RWPE2 (cell line): ENCODE measurements around the gene SH2D1B.
A peak's percentile ranks its signal among the peaks of the same experiment; 100 is the strongest.

Source experiments
- ATAC-seq: fragments of 200-7000 bp; cut with Tn5 transposase; 3 replicates; pipeline ENCODE4 v1.9.1; 2021; ENCODE audit warnings: low read depth
- DNase-seq: peaks from one replicate; pipeline ENCODE4 v3.0.0-alpha.2; 2020; ENCODE audit warnings: low spot score
- H3K27ac ChIP-seq: fragments of 450-650 bp; 2 replicates; pipeline ENCODE4 v1.5.1; 2017; ENCODE audit warnings: mild to moderate bottlenecking; ENCODE audit not compliant: poor library complexity, severe bottlenecking
- H3K27me3 ChIP-seq: fragments of 250-450 bp; sonication (Bioruptor Pico); 2 replicates; pipeline ENCODE4 v1.5.1; 2021; ENCODE audit warnings: mild to moderate bottlenecking, moderate library complexity; ENCODE audit not compliant: insufficient read depth, poor library complexity, severe bottlenecking
- H3K36me3 ChIP-seq: fragments of 250-450 bp; sonication (Bioruptor Pico); 2 replicates; pipeline ENCODE4 v1.5.1; 2020; ENCODE audit warnings: low read depth, mild to moderate bottlenecking, moderate library complexity
- H3K4me1 ChIP-seq: fragments of 250-450 bp; sonication (Bioruptor Pico); 2 replicates; pipeline ENCODE4 v1.5.1; 2021; ENCODE audit warnings: mild to moderate bottlenecking, moderate library complexity; ENCODE audit not compliant: insufficient read depth, poor library complexity, severe bottlenecking
- H3K4me3 ChIP-seq: fragments of 250-450 bp; sonication (Bioruptor Pico); 2 replicates; pipeline ENCODE4 v1.5.1; 2021; ENCODE audit warnings: mild to moderate bottlenecking, moderate library complexity; ENCODE audit not compliant: severe bottlenecking
- H3K9me3 ChIP-seq: fragments of 250-450 bp; sonication (Bioruptor Pico); 2 replicates; pipeline ENCODE4 v1.5.1; 2021; ENCODE audit warnings: mild to moderate bottlenecking, moderate library complexity; ENCODE audit not compliant: severe bottlenecking
- TF ChIP-seq, protein P1 (sequence below): fragments of 450-650 bp; IDR thresholded peaks from one replicate; pipeline ENCODE4 v1.5.1; 2017; ENCODE audit warnings: mild to moderate bottlenecking, moderate library complexity; ENCODE audit not compliant: poor library complexity, severe bottlenecking

The SH2D1B gene

GRCh38 chr1:162383091-162383490 is 28.8 kb downstream of the SH2D1B start:
- ATAC-seq: no peak
- no peaks in the 10 kb centered on the region for H3K27me3 ChIP-seq
- TF ChIP-seq, protein P1, sequence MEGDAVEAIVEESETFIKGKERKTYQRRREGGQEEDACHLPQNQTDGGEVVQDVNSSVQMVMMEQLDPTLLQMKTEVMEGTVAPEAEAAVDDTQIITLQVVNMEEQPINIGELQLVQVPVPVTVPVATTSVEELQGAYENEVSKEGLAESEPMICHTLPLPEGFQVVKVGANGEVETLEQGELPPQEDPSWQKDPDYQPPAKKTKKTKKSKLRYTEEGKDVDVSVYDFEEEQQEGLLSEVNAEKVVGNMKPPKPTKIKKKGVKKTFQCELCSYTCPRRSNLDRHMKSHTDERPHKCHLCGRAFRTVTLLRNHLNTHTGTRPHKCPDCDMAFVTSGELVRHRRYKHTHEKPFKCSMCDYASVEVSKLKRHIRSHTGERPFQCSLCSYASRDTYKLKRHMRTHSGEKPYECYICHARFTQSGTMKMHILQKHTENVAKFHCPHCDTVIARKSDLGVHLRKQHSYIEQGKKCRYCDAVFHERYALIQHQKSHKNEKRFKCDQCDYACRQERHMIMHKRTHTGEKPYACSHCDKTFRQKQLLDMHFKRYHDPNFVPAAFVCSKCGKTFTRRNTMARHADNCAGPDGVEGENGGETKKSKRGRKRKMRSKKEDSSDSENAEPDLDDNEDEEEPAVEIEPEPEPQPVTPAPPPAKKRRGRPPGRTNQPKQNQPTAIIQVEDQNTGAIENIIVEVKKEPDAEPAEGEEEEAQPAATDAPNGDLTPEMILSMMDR: no peak
- no peak for DNase-seq
- H3K9me3 ChIP-seq: no peaks in the 10 kb centered on the region
- no peak overlapping the region for H3K4me3 ChIP-seq
- peak overlapping the region; percentile 89 for H3K27ac ChIP-seq
- no peaks in the 10 kb centered on the region for H3K36me3 ChIP-seq
- H3K4me1 ChIP-seq: peaks cover 19% of the 10 kb centered on the region

- no peak for DNase-seq
- peak; percentile 32; the same call in 2 of the 3 replicates for ATAC-seq
- Histone ChIP-seq H3K27me3 (no peaks in the 10 kb centered on the region), H3K27ac (peak overlapping the region; percentile 89), H3K4me3 (no peak overlapping the region), H3K9me3 (no peaks in the 10 kb centered on the region), H3K4me1 (peaks cover 19% of the 10 kb centered on the region), H3K36me3 (no peaks in the 10 kb centered on the region)
- TF ChIP-seq, protein P1: no peak
Measured at GRCh38 chr1:162381941-162382750, 29.8 kb downstream of the SH2D1B start.

GRCh38 chr1:162381383-162381782 is 30.6 kb downstream of the SH2D1B start, which contains the start of gene C1orf226:
Gene C1orf226, plus strand, starts transcription at chr1:162381728. Its CDS starts 174 bp downstream, at chr1:162381902.
- Histone ChIP-seq H3K9me3 (no peaks in the 10 kb centered on the region), H3K36me3 (no peaks in the 10 kb centered on the region), H3K27me3 (no peaks in the 10 kb centered on the region), H3K27ac (peak within 1 kb of the TSS; percentile 89), H3K4me1 (peaks cover 19% of the 10 kb centered on the region), H3K4me3 (no peak within 1 kb of the TSS)
- no peak for DNase-seq
- ATAC-seq: peak; percentile 85
- TF ChIP-seq, protein P1: no peak

DNA sequence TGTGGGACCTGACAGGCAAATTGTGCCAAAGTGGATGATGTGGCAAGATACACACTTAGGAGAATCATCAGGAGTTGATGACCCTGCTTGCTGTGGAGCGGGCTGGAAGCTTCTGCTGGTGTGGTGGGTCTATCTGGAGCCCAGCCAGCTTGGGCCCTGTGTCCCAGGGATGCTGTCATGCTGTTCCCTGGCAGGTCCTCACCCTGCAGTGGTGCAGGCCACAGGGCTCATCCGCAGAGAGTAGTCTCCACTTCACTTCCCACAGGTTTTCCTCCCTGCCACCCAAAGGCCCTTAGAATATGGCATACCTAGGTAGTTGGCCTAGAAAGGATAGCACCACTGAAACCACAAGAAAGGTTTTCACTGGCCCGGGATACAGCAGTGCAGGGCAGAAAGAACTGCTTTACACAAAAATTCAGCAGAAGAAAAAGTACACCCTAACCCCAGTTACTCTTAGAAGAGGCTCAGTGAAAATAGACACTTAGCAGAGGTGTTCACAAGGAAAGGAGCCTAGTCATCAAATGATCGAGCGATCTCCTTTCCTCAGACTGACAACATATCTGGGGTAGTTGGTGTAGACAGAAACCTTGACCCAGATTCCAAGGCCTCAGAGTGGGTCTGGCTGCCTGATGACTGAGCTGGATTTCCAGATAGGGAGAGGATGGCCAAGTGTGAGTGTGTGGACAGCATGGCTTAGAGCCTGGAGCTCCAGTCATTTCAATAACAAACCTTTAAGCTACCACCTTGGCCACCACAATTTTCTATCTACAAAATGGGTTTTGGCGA is 31.7 kb downstream of the SH2D1B start:
- Histone ChIP-seq H3K27me3 (no peaks in the 10 kb centered on the region), H3K4me1 (peaks cover 19% of the 10 kb centered on the region), H3K36me3 (no peaks in the 10 kb centered on the region), H3K27ac (peak overlapping the region; percentile 89), H3K4me3 (no peak overlapping the region), H3K9me3 (no peaks in the 10 kb centered on the region)
- ATAC-seq (no peak), DNase-seq (no peak)
- TF ChIP-seq, protein P1: no peak
